GM18520 (cell line): ENCODE measurements around the gene PPP1R11.
"Not testable (repeated sequence)": the region's sequence is repeated elsewhere in the genome, so short reads cannot be mapped to it uniquely, and the experiment has no call there.

ENCODE experiments used
- ATAC-seq: cut with Tn5 transposase; IDR thresholded peaks from one replicate; pipeline ENCODE4 v1.9.1; 2021; ENCODE audit not compliant: unreplicated experiment

Gene PPP1R11, protein sequence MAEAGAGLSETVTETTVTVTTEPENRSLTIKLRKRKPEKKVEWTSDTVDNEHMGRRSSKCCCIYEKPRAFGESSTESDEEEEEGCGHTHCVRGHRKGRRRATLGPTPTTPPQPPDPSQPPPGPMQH

DNA sequence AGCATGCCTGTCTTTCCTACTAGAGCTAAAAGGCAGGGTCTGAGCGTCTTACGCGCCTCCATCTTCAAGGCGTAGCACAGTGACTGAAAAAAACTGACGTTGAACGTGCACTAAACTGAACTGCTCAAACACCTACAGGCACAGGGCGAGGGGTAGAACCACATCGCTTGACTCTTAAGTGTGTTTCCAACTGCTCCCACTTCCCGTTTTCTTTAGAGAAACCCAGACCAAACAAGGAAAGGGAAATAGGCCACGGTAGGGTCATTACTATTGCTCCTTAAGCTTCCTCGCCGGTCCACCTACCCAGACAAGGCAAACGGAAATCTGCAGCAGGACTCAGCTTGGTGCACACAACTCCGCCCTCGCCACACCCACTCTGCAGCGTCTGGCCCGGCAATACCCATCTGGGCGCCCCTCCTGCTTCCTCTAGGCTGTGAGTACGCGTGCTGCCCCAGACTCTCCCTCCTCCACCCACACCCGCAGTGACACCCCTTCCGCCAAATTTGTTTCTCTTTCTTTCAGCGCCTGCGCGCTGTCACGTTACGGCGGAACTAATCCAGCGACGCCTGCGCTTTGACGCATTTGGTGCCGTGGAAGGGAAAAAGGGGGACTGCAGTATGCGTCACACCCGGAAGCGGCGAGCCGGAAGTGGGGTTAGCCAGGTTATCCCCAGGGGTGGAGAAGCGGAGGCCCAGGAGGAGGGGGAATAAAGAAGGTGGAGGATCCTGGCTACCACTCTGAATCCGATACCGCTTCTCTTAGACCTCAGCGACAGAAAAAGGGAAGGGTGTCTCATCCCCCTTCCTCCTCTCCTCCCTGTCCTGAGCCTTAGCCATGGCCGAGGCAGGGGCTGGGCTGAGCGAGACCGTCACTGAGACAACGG is at the start of gene PPP1R11:
TSS of gene PPP1R11 (plus strand) at position 622 of the 883 bp plus-strand sequence. CDS start at position 835, 213 bp downstream.
- ATAC-seq, result peak; percentile 90

DNA sequence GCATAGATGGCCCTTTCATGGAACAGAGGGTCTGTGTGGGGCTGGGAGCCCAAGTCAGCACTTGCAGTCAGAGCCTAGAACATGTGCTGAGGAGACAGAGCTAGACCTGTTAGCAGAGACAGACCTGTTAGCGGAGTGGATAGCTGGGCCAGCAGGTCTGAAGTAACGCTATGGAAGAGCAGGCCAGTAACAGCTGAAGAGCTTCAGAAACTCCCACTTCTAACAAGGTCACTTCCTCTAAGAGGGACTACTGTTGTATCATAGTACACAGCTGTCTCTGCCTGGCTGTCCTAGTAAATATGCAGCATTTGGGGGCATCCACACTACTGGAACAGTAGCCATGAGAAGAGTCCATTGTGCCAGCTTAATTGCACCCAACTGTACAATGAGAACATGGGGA is 47.2 kb upstream of the PPP1R11 start:
- no peak for ATAC-seq

DNA sequence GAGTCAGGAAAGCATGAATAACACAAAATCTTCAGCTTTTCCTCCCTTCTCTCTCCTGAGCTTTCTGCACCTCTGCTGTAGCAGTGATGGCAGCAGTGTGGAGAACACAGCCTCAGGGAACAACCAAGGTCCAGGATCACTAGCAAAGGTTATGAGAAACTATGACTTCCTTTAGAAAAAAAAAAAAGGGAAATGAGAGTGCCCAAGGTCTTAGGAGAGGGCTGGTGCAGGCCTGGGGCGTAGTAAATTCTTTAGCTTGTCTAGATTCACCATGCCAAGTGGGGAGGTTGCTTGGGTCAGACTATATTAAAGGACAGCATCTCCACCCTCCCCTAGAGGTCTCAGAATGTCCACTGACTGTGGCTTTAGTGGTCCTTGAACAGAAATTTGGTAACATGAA is 46.4 kb upstream of the PPP1R11 start:
- ATAC-seq, result no peak

DNA sequence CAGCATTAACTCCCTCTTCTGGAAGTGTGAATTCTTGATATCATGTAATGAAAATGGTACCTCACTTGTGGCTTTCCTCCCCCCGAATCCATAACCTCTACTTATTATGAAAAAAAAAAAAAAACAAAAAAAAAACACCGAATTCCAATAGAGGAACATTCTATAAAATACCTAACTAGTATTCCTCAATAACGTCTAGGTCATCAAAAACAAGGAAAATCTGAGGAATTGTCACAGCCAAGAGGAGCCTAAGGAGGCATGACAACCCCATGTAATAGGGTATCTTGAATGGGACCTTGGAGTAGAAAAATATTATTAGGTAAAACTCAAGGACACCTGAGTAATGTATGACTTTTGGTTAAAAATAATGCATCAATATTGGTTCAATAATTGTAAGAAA is 44.8 kb upstream of the PPP1R11 start:
- ATAC-seq, result no peak

DNA sequence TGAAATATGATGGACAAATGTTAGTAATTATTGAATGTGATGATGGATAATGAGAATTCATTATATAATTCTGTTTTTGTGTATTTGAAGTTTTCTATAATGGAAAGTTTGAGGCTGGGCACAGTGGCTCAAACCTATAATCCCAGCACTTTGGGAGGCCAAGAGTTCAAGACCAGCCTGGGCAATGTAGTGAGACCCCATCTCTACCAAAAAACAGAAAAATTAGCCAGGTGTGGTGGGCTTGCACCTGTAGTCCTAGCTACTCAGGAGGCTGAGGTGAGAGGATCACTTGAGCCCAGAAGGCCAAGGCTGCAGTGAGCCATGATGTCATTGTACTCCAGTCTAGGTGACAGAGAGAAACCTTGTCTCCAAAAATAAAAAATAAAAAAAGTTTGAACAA is 44.3 kb upstream of the PPP1R11 start:
- ATAC-seq, result not testable (repeated sequence)

DNA sequence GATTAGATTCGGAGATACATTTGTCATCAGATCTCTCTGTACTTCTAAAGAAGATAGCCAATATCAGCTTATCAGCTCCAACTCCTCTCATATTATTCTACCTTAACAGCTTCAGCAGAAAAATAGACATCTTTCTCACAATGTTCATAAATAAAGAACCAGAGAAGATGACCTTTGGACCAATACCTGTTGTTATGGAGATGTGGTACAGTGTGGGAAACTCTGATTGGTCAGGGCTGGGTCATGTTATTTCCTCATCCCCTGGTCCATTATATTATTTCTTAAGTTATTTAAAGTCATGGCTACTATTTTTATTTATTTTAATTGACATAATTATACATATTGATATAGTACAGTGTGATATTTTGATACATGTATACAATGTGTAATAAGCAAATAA is 41.8 kb upstream of the PPP1R11 start:
- ATAC-seq, result no peak

DNA sequence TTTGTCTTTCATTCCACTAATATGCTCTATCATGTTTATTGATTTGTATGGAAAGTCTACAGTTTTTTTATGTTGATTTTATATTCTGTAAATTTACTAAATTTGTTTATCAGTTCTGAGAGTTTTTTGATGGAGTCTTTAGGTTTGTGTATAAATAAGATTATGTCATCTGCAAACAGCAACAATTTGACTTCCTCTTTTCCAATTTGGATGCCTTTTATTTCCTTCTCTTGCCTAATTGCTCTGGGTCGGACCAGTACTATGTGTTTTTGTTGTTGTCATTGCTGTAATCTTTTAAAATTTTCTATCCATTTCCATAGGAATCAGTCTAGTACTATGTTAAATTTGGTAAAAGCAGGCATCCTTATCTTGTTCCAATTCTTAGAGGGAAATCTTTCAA is 37.4 kb upstream of the PPP1R11 start:
- no peak for ATAC-seq

DNA sequence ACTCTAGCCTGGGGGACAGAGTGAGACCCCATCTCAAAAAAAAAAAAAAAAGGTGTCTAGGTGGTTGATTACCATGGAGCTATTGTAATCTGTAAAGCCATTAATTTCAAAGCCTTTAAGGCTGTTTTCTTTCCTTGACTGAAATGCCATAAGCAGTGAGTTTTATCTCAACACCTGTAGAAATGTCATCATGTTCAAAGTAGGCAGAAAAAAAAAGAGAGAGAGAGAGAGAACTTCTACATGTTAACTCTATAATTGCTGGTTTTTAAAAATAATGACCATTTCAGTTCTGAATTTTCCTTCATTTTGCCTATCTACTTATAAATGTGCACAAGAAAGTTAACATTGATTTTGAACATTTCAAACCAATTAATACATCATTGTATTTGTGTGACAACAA is 35.6 kb upstream of the PPP1R11 start:
- no peak for ATAC-seq

DNA sequence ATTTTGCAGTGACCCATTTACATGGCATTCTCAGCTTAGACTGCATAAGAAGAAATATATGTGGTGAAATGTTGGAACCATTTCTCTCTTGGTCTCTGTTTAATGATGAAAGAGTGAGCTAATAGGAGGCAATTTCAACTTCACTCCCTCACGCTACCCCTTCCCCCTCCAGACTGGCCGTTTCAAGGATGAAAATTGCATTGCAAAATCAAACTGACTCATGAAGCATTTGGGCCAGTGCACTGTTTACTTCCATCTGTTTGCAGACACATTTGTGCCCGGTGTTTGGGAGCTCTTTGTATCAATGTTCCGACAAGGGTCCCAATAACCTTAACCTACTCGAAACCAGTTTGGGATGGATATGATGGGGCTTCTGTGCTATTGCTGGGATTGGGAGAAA is 33.6 kb upstream of the PPP1R11 start:
- ATAC-seq, result not testable (repeated sequence)

DNA sequence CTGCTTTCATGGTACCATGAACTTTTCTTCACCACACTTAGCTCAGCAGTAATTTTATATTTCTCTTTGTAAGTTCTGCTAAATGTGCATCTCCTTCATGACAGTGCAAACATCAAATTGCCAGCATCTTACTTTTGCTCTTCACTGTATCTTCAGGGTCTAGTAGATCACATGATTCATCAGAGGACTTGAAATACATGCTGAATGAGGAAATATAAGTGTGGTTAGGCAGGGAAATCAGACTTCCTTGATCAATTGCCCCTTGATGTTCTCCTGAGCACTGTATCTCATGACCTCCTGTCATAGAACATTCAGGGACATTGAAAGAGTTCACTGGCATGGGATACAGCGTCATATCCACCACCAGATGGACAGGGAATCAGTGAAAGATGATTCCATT is 31.2 kb upstream of the PPP1R11 start:
- no peak for ATAC-seq

DNA sequence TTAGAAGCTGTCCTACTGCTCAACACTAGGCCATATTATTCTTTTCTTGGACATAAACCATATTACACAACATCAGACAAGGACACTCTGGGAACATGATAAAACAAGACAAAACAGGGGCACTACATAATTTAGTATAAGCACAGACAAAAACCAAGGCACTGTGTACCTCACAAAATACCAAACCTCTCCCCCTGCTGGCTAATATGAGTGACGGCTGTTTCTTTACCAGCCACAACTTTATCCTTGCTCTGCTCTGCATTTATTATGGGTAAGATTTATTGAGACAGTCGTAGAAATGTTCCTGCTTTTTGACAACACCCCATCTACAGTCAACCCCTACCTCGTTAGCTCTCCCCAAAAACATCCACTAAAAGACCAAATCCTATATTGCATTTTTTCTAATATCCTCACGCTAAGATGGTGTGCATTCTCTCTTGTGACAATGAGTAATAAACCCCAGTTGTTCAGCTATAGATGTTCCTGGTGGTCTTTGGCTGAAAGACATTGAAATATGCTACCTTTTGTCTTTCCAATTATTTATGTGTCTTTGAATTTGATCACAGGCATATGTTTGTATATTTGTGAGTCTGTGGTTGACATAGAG is 29.7 kb upstream of the PPP1R11 start:
- ATAC-seq, result no peak

DNA sequence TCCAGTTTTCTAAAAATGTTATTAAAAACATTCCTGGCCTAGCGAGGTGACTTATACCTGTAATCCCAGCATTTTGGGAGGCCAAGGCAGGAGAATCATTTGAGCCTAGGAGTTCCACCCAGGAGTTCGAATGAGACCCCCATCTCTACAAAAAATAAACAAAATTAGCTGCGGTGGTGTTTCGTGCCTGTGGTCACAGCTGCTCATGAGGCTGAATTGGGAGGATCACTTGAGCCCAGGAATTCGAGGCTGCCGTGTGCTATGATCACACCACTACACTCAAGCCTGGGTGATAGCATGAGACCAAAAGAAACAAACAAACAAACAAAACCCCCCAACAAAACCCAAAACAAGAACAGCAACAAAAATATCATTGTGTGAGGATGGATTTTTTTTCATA is 25.8 kb upstream of the PPP1R11 start:
- no peak for ATAC-seq

DNA sequence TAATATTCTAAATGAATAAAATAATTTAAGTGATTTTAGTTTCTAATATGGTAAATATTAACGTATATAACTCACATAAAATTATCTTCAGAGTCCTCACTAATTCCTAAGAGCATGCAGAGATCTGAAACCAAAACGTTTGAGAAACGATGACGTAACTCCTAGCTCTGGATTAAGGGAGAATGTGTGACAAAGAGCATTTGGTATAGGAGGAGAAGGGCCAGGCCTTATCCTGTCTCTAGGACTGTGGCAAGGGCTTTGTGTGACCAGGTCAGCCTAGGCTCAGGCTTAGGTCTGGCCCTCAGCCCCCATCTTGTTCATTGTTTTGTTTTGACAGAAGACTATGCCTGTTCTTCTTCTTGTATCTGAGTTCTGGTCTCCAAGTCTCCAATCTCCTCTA is 25.2 kb upstream of the PPP1R11 start:
- no peak for ATAC-seq

DNA sequence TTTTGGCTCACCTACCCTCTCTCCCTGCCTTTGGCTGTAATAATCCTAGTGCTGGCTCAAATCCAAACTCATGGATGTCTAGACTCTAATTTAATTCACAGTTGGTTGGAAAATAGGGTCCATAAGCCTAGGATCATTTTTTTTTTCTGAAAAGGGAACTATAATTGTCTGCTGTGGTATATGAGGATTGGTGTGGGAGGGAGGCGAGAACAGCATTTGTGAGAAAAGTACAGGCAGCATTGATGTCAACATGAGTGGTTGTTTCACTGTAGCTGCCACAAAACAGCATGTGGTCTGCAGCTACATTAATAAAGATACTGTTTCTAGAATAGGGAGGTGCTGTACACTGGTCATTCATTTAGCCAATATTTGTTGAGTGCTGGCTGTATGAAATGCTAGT is 24.5 kb upstream of the PPP1R11 start:
- no peak for ATAC-seq

DNA sequence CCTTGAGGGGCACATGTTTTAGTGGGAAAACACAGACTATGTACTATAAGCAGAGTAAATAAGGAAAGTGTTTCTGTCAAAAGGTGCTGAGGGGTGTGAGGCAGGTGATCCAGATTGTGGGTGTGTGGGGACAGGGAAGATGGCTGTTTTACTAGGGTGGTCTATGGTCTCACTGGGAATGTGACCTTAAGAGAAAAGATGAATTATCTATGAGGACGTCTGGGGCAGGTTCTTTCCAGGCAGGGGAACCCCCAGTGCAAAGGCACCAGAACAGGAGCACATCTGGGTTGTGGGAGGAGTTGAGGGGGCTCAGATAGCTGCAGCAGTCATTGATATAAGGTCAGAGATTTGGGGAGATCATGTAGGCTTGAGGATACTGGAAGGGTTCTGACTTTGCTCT is 24.1 kb upstream of the PPP1R11 start:
- no peak for ATAC-seq

DNA sequence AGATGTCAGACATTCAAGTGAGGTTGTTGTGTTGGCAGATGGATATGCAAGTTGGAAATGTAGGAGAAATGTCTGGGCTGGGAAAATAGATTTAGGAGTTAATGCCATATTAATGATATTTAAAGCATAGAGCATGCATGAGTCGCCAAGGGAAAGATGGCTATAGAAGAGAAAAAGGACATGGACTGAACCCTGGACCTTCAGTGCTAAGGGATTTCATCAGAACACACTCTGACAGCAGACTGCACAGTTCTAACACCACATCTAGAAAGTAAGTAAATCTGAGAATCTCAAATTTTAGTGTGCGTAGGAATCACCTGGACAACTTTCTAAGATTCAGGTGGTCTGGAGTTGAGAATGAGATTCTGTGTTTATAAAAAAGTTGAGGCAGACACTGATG is 23.3 kb upstream of the PPP1R11 start:
- ATAC-seq, result no peak

DNA sequence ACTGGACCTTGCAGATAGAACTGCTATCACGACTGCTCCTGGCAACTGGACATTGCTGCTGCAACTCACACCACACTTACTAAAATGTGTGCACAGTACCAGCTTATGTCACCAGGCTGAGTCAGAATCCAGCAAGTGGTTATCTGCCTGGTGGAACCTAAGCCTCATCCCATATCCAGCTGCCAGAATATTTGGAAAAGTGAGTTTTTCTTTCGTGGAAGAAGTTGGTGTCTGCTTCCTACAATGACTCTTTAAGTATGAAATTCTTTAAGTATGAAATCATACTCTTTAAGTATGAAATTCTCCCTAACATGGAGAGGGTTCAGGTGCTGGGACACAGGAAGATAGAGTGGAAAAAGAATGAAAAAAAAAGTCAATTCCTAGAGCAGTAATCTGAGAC is 22.4 kb upstream of the PPP1R11 start:
- ATAC-seq, result no peak

DNA sequence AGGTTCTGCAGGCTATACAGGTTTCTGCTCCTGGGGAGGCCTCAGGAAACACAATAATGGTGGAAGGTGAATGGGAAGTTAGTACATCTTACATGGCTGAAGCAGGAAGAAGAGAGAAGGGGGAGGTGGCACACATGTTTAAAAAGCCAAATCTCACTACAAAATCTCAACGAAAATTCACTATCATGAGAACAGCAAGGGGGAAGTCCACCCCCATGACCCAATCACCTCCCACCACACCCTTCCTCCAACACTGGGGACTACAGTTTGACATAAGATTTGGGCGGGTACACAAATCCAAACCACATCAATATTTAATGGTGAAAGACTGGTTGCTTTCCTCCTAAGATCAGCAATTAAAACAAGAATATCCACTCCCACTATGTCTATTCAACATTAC is 19.8 kb upstream of the PPP1R11 start:
- no peak for ATAC-seq

DNA sequence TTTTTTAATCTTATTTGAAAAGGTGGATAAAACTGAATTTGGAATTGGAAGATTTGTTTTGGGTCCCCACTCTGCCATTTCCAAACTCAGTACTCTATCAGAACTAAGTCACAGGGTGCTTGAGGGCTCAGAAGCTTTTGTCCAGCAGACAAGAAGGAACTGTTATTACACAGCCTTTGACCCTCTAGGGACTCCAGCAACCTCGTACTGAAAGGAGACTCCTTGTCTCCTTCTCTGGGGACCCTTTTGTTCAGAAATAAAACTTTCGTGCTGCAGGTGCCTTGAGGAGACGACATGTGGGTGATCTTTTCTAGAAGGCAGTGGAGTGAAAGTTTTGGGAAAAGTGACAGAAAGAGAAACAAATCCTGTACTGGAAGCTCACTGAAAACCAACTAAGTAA is 13.3 kb upstream of the PPP1R11 start:
- no peak for ATAC-seq

DNA sequence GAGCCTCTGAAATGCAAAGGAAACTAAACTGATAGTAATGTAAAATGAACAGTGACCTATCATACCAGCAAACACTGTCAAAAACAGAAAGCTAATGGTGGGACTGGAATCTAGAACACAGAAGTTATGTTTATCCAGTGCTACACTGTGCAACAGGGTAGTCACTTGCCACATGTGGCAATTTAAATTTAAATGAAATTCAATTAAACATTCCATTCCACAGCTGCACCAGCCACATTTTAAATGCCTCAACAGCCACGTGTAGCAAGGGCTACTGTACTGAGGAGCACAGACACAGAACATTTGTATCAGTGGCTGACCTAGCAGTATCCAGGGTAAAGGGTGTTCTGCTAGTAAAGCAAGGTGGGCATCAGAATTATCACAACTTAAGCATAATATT is 11.5 kb upstream of the PPP1R11 start:
- ATAC-seq, result no peak

DNA sequence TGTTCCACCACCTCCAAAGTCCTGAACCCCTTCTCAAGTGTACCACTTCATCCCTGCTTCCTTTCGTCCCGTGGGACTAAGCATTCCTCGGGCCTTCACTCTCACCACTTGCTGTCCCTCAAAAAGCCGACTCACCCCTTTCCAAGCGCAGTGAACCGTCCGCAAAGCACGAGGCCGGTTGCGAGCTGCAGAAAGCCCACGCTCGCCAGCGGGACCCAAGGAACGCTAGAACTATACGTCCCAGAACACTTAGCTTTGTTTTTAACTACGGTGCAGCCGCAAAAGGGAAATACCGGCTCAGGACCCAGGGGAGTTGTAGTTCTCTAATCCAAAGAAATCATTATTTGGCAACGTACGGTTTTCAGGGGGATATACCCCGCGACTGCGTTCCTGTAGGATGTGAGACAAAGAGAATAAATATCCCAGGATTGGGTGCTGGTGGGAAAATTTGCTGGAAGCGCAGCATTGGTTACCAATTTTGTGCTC is 6.3 kb upstream of the PPP1R11 start:
- ATAC-seq, result peak; percentile 16
